Measurements from ENCODE around the gene CHD9.

CHD9 gene

GRCh38 chr16:53372992-53373871, 318.4 kb downstream of the CHD9 start:
- TF ChIP-seq ZFP3 (CRISPR knock-in tag; IDR thresholded peaks at IDR 0.05): no peak
- no peak for TF ChIP-seq TOX (CRISPR knock-in tag; IDR thresholded peaks at IDR 0.05; ENCODE audit: borderline replicate concordance)
- no peak for TF ChIP-seq RARB (CRISPR knock-in tag; IDR thresholded peaks at IDR 0.05)
- no peak for TF ChIP-seq POU6F1 (CRISPR knock-in tag; IDR thresholded peaks at IDR 0.05; ENCODE audit: borderline replicate concordance, low read depth)
- no peak for TF ChIP-seq CSRNP3 (CRISPR knock-in tag; IDR thresholded peaks at IDR 0.05)
- no peak for TF ChIP-seq ISL1 (CRISPR knock-in tag; IDR thresholded peaks at IDR 0.05)
- no peak for TF ChIP-seq TSHZ2 (CRISPR knock-in tag; IDR thresholded peaks at IDR 0.05)
- TF ChIP-seq ZNF8 (CRISPR knock-in tag; IDR thresholded peaks at IDR 0.05): no peak
- no peak for TF ChIP-seq GLIS3 (CRISPR knock-in tag; IDR thresholded peaks at IDR 0.05)
- TF ChIP-seq ZNF70 (CRISPR knock-in tag; IDR thresholded peaks at IDR 0.05): no peak
- TF ChIP-seq ZFP30 (CRISPR knock-in tag; IDR thresholded peaks at IDR 0.05): no peak
- no peak for TF ChIP-seq BACH2 (CRISPR knock-in tag; IDR thresholded peaks at IDR 0.05; ENCODE audit: borderline replicate concordance)
- peak; percentile 47 for ATAC-seq

GRCh38 chr16:53374800-53375199, 320.0 kb downstream of the CHD9 start:
- TF ChIP-seq TSHZ2 (CRISPR knock-in tag; IDR thresholded peaks at IDR 0.05) (no peak), GLIS3 (CRISPR knock-in tag; IDR thresholded peaks at IDR 0.05) (no peak), ESRRG (CRISPR knock-in tag; IDR thresholded peaks at IDR 0.05) (no peak), SNAI2 (CRISPR knock-in tag; IDR thresholded peaks at IDR 0.05) (no peak), CREB5 (CRISPR knock-in tag; IDR thresholded peaks at IDR 0.05; ENCODE audit: low read depth) (no peak), ZFP3 (CRISPR knock-in tag; IDR thresholded peaks at IDR 0.05) (no peak), POU6F1 (CRISPR knock-in tag; IDR thresholded peaks at IDR 0.05; ENCODE audit: borderline replicate concordance, low read depth) (no peak), ZC3H10 (CRISPR knock-in tag; IDR thresholded peaks at IDR 0.05) (no peak), OSR1 (CRISPR knock-in tag; IDR thresholded peaks at IDR 0.05) (no peak), ZNF8 (CRISPR knock-in tag; IDR thresholded peaks at IDR 0.05) (no peak), ZNF70 (CRISPR knock-in tag; IDR thresholded peaks at IDR 0.05) (no peak), PATZ1 (CRISPR knock-in tag; IDR thresholded peaks at IDR 0.05; ENCODE audit: borderline replicate concordance) (no peak), CSDC2 (CRISPR knock-in tag; IDR thresholded peaks at IDR 0.05) (no peak), CSRNP3 (CRISPR knock-in tag; IDR thresholded peaks at IDR 0.05) (no peak), ISL1 (CRISPR knock-in tag; IDR thresholded peaks at IDR 0.05) (no peak), BACH2 (CRISPR knock-in tag; IDR thresholded peaks at IDR 0.05; ENCODE audit: borderline replicate concordance) (no peak), RARB (CRISPR knock-in tag; IDR thresholded peaks at IDR 0.05) (no peak)
- no peak for ATAC-seq

Measured in SK-N-SH treated with all-trans-retinoic acid at 6 μM for 48 hours (cell line).